ENCODE data around the gene GRM2.

- TF ChIP-seq POLR2A (IDR thresholded peaks at IDR 0.05) (no peak), CTCF (IDR thresholded peaks at IDR 0.05) (no peak), EP300 (IDR thresholded peaks at IDR 0.05) (no peak)
These were observed 26.7 kb upstream of the GRM2 start for GRCh38 chr3:51680196-51680595.
